ENCODE measurements around the gene KCNK10. TPM values are rescaled to one million over a fixed set of nuclear protein-coding genes. Genes with fewer than 3 reads are reported as not detected.
A peak's percentile ranks its signal among the peaks of the same experiment; 100 is the strongest.

The KCNK10 gene
- total and polyA plus RNA-seq, 10 of the 15 experiments (the other 5 are each of a cell fraction or from before 2014, with no cell fraction given) = 0.01 to 0.06 (median 0.02) TPM; not detected in 7

DNA sequence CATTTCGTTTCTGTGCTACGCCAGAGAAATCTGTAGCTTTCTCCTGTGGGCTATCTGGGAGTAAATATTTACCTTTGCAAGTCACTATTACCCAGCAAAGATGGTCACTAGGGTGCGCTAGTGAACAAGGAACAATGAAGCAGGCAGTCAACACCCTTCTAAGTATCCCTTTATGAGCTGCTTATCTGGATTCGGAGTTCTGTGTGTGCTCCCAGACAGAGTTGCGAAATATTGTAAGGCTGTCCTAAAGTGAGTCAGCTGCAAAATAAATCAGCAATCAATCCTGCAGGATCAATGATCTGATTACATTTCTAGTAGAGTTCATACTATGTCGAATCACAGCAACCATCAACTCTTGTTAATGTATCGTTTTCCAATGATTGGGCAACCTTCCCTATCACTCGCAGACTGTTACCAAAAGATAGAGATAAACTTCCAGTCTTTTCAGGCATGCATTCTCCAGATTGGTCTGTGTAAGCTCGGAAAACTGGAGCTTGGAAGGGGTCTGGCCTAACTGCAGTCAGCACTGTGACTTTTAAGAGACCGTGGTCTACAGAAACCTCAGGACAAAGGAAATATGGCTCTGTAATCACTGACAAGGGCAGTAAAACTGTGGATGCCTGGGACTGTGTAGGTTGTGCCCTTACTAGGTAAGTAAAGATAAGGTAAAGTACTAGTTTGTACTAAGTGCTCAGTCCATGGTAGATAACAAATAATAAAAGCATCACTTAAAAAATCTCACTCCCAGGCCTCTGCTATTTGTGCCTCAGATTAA, 133.5 kb downstream of the KCNK10 start (continued):
- TF ChIP-seq RAD21 (IDR thresholded peaks at IDR 0.05; ENCODE audit: insufficient read depth, low read depth, low read length) (peak; percentile 82), GATAD2B (conservative IDR thresholded peaks at IDR 0.05; ENCODE audit: low read depth) (no peak)

DNA sequence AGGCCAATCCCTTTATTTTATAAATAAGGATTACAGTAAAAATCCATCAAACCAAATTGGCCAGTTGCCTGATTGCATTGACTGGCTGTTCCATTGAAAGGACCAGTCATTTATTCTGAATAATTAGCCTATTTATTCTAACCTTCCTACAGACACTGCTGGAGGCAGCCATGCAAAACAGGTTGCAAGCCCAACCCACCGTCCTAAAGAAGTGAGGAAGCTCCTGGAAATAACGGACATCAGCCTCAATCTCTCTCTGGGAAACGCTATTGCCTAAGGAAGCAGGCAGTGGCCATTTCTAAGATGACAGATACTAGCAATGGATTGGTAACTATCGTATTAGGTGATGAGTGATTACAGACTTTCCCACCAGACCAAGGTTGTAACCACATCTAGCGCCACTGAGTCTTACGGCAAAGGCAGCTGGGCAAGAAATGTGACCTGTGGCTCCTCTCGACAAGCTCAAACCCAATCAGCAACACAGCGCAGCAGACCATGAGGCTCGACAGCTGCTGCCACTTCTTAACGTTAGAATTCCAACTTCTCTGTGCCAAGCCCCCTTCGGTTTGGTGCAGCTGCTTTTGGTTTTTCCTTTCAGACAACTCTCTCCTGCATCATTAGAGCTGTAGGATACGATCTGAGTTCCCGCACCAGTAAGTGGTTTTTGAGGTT, 134.2 kb downstream of the KCNK10 start:
- H3K79me2 ChIP-seq (ENCODE audit: control insufficient read depth, insufficient read depth, low read length) = no peaks in the 10 kb centered on the region
- H3K9me3 ChIP-seq (replicated peaks; ENCODE audit: control insufficient read depth, insufficient read depth, low read length) = no peaks in the 10 kb centered on the region
- no TSS peak for BruUV-seq (replicated peaks)
- no peak overlapping the region for H3K4me3 ChIP-seq
- ChIA-PET SMC1A (ENCODE audit: uncharacterized antibody, unreplicated experiment) (interaction anchor here (0.5 to 4.6 kb wide), 20 partner anchors 10 to 679 kb away, joined by 3 to 49 read pairs (median 4); partner anchors contain the start of gene GPR65), CTCF (interaction anchor here (0.6 to 5.8 kb wide), 66 partner anchors 9 to 826 kb away, joined by 3 to 76 read pairs (median 4); partner anchors contain the start of genes GALC and TTC8), RAD21 (ENCODE audit: unreplicated experiment) (interaction anchor here (0.5 to 3.3 kb wide), 15 partner anchors 20 to 982 kb away, joined by 3 to 29 read pairs (median 3); partner anchors contain the start of gene SPATA7), POLR2A (no interaction called here)
- H3K4me1 ChIP-seq (ENCODE audit: control insufficient read depth, insufficient read depth, low read length) = peaks cover 10% of the 10 kb centered on the region; the same call in 1 of the 2 replicates
- H3K27me3 ChIP-seq (replicated peaks in 1 of 2; ENCODE audit: control insufficient read depth in 2 of 2, insufficient read depth in 2 of 2, low read length in 1 of 2) = no peaks in the 10 kb centered on the region; a peak in 1 of 4 replicates
- peak overlapping the region; percentile 62 for H3K4me2 ChIP-seq (ENCODE audit: control insufficient read depth, insufficient read depth)
- no peaks in the 10 kb centered on the region for H4K20me1 ChIP-seq (ENCODE audit: control insufficient read depth, insufficient read depth)
- WGBS (ENCODE audit: insufficient coverage, insufficient replicate concordance, low lambda C conversion rate, missing lambda C conversion rate) = 4% methylated on average over 13 of the region's 13 CpGs
- DNase-seq (ENCODE audit: low read depth, low spot score) (no peak), FAIRE-seq (peak; percentile 23), ATAC-seq (peak; percentile 70)
- no peaks in the 10 kb centered on the region for H3K36me3 ChIP-seq (ENCODE audit: control insufficient read depth in 2 of 2, insufficient read depth in 2 of 2, low read length in 1 of 2)
- in situ Hi-C loops (cut with MboI) (loop anchor here (10.0 kb wide), 1 partner anchor 244 kb away; no protein-coding TSS in a partner anchor), intact Hi-C loops (cut with micrococcal nuclease; ENCODE audit: unreplicated experiment) (loop anchor here (2.0 to 5.0 kb wide), 3 partner anchors 46 to 242 kb away; no protein-coding TSS in a partner anchor)
- no peak overlapping the region for H3K27ac ChIP-seq (ENCODE audit: control insufficient read depth, insufficient read depth)
- H3K9ac ChIP-seq (ENCODE audit: control insufficient read depth, insufficient read depth, low read length) = no peak overlapping the region
- H2AFZ ChIP-seq (ENCODE audit: control insufficient read depth, low read depth, low read length) = peak overlapping the region; percentile 62
- peak in 1 of 2 experiments; percentile 18; a peak in 1 of 4 replicates for TF ChIP-seq BHLHE40 (IDR thresholded peaks at IDR 0.05; ENCODE audit: borderline replicate concordance in 1 of 2, low read depth in 2 of 2, low read length in 1 of 2)
- no peak for TF ChIP-seq FOXK2 (IDR thresholded peaks at IDR 0.05)
- TF ChIP-seq, protein P1, sequence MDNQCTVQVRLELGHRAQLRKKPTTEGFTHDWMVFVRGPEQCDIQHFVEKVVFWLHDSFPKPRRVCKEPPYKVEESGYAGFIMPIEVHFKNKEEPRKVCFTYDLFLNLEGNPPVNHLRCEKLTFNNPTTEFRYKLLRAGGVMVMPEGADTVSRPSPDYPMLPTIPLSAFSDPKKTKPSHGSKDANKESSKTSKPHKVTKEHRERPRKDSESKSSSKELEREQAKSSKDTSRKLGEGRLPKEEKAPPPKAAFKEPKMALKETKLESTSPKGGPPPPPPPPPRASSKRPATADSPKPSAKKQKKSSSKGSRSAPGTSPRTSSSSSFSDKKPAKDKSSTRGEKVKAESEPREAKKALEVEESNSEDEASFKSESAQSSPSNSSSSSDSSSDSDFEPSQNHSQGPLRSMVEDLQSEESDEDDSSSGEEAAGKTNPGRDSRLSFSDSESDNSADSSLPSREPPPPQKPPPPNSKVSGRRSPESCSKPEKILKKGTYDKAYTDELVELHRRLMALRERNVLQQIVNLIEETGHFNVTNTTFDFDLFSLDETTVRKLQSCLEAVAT (IDR thresholded peaks at IDR 0.05) = no peak
- peak; percentile 75 for TF ChIP-seq RUNX3 (IDR thresholded peaks at IDR 0.05; ENCODE audit: low read length)
- TF ChIP-seq, protein P2, sequence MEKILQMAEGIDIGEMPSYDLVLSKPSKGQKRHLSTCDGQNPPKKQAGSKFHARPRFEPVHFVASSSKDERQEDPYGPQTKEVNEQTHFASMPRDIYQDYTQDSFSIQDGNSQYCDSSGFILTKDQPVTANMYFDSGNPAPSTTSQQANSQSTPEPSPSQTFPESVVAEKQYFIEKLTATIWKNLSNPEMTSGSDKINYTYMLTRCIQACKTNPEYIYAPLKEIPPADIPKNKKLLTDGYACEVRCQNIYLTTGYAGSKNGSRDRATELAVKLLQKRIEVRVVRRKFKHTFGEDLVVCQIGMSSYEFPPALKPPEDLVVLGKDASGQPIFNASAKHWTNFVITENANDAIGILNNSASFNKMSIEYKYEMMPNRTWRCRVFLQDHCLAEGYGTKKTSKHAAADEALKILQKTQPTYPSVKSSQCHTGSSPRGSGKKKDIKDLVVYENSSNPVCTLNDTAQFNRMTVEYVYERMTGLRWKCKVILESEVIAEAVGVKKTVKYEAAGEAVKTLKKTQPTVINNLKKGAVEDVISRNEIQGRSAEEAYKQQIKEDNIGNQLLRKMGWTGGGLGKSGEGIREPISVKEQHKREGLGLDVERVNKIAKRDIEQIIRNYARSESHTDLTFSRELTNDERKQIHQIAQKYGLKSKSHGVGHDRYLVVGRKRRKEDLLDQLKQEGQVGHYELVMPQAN (conservative IDR thresholded peaks at IDR 0.05) = no peak
- TF ChIP-seq, protein P3, sequence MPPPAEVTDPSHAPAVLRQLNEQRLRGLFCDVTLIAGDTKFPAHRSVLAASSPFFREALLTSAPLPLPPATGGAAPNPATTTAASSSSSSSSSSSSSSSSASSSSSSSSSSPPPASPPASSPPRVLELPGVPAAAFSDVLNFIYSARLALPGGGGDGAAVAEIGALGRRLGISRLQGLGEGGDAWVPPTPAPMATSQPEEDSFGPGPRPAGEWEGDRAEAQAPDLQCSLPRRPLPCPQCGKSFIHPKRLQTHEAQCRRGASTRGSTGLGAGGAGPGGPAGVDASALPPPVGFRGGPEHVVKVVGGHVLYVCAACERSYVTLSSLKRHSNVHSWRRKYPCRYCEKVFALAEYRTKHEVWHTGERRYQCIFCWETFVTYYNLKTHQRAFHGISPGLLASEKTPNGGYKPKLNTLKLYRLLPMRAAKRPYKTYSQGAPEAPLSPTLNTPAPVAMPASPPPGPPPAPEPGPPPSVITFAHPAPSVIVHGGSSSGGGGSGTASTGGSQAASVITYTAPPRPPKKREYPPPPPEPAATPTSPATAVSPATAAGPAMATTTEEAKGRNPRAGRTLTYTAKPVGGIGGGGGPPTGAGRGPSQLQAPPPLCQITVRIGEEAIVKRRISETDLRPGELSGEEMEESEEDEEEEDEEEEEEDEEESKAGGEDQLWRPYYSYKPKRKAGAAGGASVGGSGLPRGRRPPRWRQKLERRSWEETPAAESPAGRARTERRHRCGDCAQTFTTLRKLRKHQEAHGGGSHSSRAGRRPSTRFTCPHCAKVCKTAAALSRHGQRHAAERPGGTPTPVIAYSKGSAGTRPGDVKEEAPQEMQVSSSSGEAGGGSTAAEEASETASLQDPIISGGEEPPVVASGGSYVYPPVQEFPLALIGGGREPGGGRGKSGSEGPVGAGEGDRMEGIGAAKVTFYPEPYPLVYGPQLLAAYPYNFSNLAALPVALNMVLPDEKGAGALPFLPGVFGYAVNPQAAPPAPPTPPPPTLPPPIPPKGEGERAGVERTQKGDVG (CRISPR knock-in tag; IDR thresholded peaks at IDR 0.05) = no peak
- TF ChIP-seq SREBF2 (IDR thresholded peaks at IDR 0.05; ENCODE audit: low read length) = no peak
- no peak for TF ChIP-seq RFX5 (IDR thresholded peaks at IDR 0.05; ENCODE audit: low read depth, low read length)
- no peak for TF ChIP-seq PML (IDR thresholded peaks at IDR 0.05; ENCODE audit: low read length)
- no peak for TF ChIP-seq MAX (IDR thresholded peaks at IDR 0.05; ENCODE audit: low read depth, low read length)
- TF ChIP-seq ATF7 (IDR thresholded peaks at IDR 0.05; ENCODE audit: low read depth) = no peak
